DND-41 (cell line): Measurements from ENCODE around the gene PUS3.

Source experiments
- ATAC-seq: fragments of 200-7000 bp; cut with Tn5 transposase; 3 replicates; pipeline ENCODE4 v1.9.1; 2021; ENCODE audit warnings: low read depth; ENCODE audit not compliant: insufficient read depth
- DNase-seq: peaks from one replicate; pipeline ENCODE4 v3.0.0-alpha.2; 2020
- H2AFZ ChIP-seq: 2 replicates; pipeline ENCODE4 v1.6.0; 2012; ENCODE audit warnings: low read depth, low read length
- H3K27ac ChIP-seq: 2 replicates; pipeline ENCODE4 v1.5.1; 2012; ENCODE audit warnings: low read length, inconsistent platforms
- H3K27me3 ChIP-seq: fragments of 200-600 bp; sonication (generic); 2 replicates; pipeline ENCODE4 v1.6.0; 2012; ENCODE audit warnings: low read length, mild to moderate bottlenecking, inconsistent platforms; ENCODE audit not compliant: insufficient read depth, poor library complexity
- H3K36me3 ChIP-seq: 2 replicates; pipeline ENCODE4 v1.5.1; 2012; ENCODE audit warnings: low read length, inconsistent platforms; ENCODE audit not compliant: insufficient read depth
- H3K4me1 ChIP-seq: 2 replicates; pipeline ENCODE4 v1.5.1; 2012; ENCODE audit warnings: mild to moderate bottlenecking, low read length; ENCODE audit not compliant: insufficient read depth
- H3K4me2 ChIP-seq: 2 replicates; pipeline ENCODE4 v1.6.0; 2012; ENCODE audit warnings: mild to moderate bottlenecking, moderate library complexity, low read length, inconsistent platforms; ENCODE audit not compliant: insufficient read depth
- H3K4me3 ChIP-seq, 2 experiments: fragments of 200-600 bp in 1 of 2; shearing (Covaris generic) in 1 of 2; 2 replicates each; pipeline ENCODE4 v1.5.1; 2012 to 2016; ENCODE audit warnings: inconsistent platforms in 2 of 2, low read length in 2 of 2, mild to moderate bottlenecking in 2 of 2, low read depth in 1 of 2, moderate library complexity in 1 of 2
- H3K79me2 ChIP-seq: 2 replicates; pipeline ENCODE4 v1.6.0; 2012; ENCODE audit warnings: low read length, inconsistent platforms; ENCODE audit not compliant: insufficient read depth
- H3K9ac ChIP-seq: 2 replicates; pipeline ENCODE4 v1.6.0; 2012; ENCODE audit warnings: low read depth, mild to moderate bottlenecking, inconsistent platforms, low read length, moderate library complexity
- H3K9me3 ChIP-seq: 2 replicates; pipeline ENCODE4 v1.5.1; 2012; ENCODE audit warnings: low read length, moderate library complexity, mild to moderate bottlenecking, inconsistent platforms; ENCODE audit not compliant: insufficient read depth, severe bottlenecking
- H4K20me1 ChIP-seq: 2 replicates; pipeline ENCODE4 v1.6.0; 2012; ENCODE audit warnings: low read length; ENCODE audit not compliant: insufficient read depth
- CTCF ChIP-seq: IDR thresholded peaks from 2 replicates; pipeline ENCODE4 v1.5.1; 2012; ENCODE audit warnings: borderline replicate concordance, low read length, moderate library complexity, mild to moderate bottlenecking; ENCODE audit not compliant: poor library complexity, severe bottlenecking; ENCODE audit errors: extremely low read depth
- EZH2 ChIP-seq: IDR thresholded peaks from 3 replicates; pipeline ENCODE4 v1.6.1; 2012; ENCODE audit warnings: borderline replicate concordance, low read depth, mild to moderate bottlenecking, moderate library complexity, low read length, inconsistent platforms; ENCODE audit not compliant: severe bottlenecking

PUS3 gene

GRCh38 chr11:125945797-125946520 lies 43.0 kb upstream of the PUS3 start, which contains the start of gene VSIG10L2:
TSS of gene VSIG10L2 (plus strand) at chr11:125946044. CDS start at chr11:125946056, 12 bp downstream.
- Histone ChIP-seq H3K4me2 (no peak within 1 kb of the TSS), H4K20me1 (no peaks in the 10 kb centered on the region), H3K79me2 (no peaks in the 10 kb centered on the region), H3K4me3 (no peak within 1 kb of the TSS), H3K27ac (no peak within 1 kb of the TSS), H3K36me3 (no peaks in the 10 kb centered on the region), H3K9me3 (no peaks in the 10 kb centered on the region), H2AFZ (no peak within 1 kb of the TSS), H3K27me3 (no peaks in the 10 kb centered on the region), H3K4me1 (no peaks in the 10 kb centered on the region; the same call in 1 of the 2 replicates), H3K9ac (no peak within 1 kb of the TSS)
- ATAC-seq (no peak), DNase-seq (no peak)
- no peak for TF ChIP-seq CTCF
- no peak for TF ChIP-seq EZH2

GRCh38 chr11:125945011-125945796 lies 42.2 kb upstream of the PUS3 start:
- no peak overlapping the region for H3K4me3 ChIP-seq
- H3K27me3 ChIP-seq = no peaks in the 10 kb centered on the region
- no peaks in the 10 kb centered on the region for H3K79me2 ChIP-seq
- H3K9ac ChIP-seq = no peak overlapping the region
- H3K4me2 ChIP-seq = no peak overlapping the region
- H3K9me3 ChIP-seq = no peaks in the 10 kb centered on the region
- H3K4me1 ChIP-seq = no peaks in the 10 kb centered on the region; the same call in 1 of the 2 replicates
- ATAC-seq = no peak
- H4K20me1 ChIP-seq = no peaks in the 10 kb centered on the region
- TF ChIP-seq EZH2 (no peak), CTCF (no peak)
- H2AFZ ChIP-seq = no peak overlapping the region
- H3K27ac ChIP-seq = no peak overlapping the region
- no peaks in the 10 kb centered on the region for H3K36me3 ChIP-seq
- DNase-seq = no peak

GRCh38 chr11:125944350-125945010 lies 41.5 kb upstream of the PUS3 start:
- Histone ChIP-seq H3K9me3 (no peaks in the 10 kb centered on the region), H3K9ac (no peak overlapping the region), H3K27ac (no peak overlapping the region), H2AFZ (no peak overlapping the region), H3K4me2 (no peak overlapping the region), H3K27me3 (no peaks in the 10 kb centered on the region), H3K36me3 (no peaks in the 10 kb centered on the region), H4K20me1 (no peaks in the 10 kb centered on the region), H3K4me1 (no peaks in the 10 kb centered on the region; the same call in 1 of the 2 replicates), H3K4me3 (no peak overlapping the region), H3K79me2 (no peaks in the 10 kb centered on the region)
- ATAC-seq (no peak), DNase-seq (no peak)
- TF ChIP-seq CTCF (no peak), EZH2 (no peak)
